KBM-7 (cell line): Measurements from ENCODE around the gene TRABD2B.

ENCODE experiments used
- DNase-seq: peaks from one replicate; pipeline ENCODE4 v3.0.0-alpha.2; 2015
- in situ Hi-C: fragments of 300-500 bp; cut with MboI; formaldehyde crosslinking; loops from 2 replicates; pipeline ENCODE4 v1.14.3; 2020; ENCODE audit warnings: low sequenced_read_pairs, low pct_unique_long_range_greater_than_20kb, mixed read lengths

TRABD2B gene

DNA sequence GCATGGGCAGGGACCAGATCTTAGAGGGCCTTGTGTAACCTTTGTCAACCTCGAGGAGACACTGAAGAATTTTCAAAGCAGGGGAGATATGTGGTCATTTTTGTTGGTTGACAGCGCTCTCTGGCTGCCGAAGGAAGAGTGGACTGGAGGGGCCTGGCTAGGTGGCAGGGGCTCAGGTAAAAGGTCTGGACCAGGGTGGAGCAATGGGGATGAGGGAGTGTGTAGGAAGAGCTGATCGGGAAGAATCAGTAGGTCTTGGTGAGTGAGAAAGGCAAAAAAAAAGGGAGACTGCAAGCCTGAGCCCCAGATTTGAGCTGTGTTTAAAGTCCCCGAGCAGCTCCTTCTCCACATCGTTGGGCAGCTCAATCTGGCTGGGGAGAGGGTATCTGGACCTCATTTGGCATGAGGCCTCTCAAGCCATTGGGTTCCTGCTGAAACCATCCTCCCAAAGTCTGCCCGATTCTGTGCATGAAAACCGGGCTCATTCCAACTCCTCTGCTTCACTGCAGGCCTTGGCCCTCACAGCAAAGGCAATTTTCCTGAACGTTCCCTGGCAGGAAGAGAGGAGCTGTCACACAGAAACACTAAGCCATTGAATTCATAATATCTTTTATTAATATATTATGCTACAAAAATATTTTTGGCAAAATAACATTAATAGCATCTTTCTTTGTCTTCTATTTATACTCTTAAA is 237.1 kb downstream of the TRABD2B start:
- DNase-seq: no peak
- in situ Hi-C loops: no loop called here

DNA sequence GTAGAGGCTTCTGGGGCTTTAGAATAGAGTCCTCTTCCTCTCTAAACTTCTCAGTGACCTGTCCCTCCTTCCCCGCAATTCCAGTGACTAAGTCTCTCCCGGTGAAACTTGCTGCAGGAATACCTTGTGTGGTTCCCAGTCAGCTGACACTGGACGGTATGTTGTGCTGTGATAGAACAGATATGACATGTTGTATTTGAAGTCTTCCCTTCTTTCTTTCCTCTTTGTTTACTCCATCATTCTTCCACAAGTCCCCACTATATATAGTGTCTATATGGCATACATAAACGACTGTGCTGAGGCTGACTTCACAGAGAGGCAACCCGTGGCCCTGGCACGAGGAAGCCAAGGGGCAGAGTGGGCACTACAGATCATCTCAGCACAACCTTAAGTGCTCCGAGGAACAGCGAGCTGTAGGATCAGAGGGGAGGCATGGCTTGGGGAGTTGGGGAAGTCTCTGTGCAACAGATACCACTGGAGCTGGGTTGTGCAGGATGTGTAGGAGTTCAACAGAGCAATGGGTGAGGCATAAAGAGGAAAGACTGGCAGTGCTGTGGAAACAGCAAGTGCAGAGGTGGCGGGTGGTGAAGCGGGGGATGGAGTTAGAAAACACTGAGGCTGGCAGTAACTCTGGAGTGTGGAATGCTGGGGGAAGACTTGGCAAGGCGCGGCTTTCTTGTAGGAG is 237.8 kb downstream of the TRABD2B start:
- no peak for DNase-seq
- in situ Hi-C loops: no loop called here

DNA sequence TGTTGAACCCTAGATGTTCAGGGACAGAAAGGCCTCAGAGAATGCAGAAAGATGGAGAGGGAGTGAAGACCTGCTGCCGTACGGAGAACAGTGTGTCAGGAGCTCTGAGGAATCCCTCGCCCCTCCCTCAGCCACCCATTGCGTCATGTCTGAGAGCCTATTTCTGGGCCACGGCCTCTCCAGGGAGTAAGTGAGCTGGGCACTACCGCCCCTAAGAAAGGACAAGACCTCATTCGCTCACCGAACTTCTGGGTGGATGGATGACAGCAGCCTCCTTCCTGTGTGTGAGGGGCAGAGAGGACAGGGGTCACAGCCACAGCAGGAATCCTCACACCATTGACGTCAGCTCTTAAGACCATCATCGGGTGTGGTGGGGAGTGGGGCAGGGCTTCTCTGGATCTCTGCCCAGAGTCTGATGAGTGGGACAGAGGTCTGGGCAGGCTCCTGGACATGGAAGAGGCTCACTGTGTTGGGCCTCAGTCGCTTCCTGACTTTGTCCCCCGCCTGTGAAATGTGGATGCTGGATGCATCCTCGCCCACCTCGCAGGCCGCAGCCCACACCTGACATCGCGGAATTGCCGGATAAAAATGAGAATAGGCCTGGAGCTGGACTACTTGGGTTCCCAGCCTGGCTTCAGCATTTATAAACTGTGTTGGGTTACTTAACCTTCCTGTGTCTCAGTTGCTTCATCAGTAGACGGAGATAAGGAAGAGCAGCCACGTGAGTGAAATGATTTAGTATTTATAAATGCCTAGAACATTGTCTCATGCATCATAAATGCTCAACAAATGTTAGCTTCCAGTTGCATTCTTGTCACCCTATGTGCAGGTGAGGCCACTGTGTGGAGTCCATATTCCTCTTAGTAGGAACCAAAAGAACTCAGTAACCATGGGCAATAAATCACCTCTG is 238.6 kb downstream of the TRABD2B start:
- DNase-seq: no peak
- in situ Hi-C loops: no loop called here

DNA sequence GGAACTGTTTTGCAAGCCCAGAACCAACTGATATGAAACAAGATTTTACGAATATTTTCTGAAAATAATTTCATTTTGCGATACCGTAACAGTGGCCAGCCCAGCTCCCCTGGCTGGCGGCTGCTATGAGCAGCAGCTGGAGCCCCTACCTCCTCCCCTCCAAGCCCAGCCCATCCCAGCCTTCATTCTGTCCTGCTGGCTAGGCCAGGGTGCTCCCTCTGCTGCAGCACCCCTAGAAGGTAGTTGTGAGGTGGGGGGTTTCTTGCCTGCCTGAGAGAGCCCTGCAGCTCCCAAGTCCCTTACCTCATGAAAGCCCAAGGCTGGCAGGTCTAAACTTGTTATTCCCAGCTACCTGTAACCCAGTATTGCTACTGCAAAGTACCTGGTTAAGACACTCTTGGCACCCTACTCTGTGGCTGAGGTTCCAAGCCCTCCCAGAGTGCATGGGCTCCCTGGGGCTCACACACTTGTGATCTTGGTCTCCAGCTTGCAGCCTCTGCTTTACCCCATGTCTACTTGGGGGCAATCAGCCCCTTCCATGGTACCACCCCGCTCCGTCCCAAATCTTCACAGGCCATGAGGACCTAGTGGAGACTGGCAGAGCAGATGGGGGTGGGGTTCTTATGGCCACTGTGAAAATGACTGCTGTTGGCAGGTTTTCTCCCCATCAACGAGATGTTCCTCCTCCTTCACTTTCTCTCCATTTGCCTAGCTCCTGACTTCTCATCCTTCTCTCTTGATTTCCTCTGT is 239.8 kb downstream of the TRABD2B start:
- DNase-seq: no peak
- in situ Hi-C loops: no loop called here

DNA sequence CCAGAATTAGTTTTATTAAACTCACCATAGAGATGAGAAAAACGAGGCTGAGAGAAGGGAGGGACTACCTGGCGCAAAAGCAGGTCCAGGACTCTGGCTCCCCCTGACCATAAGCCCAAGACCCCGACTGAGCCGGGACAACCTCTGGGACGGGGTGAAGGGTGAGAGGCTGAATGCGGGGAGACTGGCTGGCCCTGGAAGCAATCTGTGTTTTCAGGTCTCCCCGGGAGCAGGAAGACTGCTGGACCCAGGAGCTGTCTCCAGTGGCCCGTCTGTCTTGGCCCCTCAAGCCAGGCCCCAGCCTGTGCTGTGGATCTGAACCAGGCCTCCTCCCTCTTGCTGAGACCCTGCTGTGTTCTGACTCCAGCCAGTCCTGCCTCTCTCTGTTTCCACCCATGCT is 240.8 kb downstream of the TRABD2B start:
- DNase-seq: no peak
- in situ Hi-C loops: no loop called here

DNA sequence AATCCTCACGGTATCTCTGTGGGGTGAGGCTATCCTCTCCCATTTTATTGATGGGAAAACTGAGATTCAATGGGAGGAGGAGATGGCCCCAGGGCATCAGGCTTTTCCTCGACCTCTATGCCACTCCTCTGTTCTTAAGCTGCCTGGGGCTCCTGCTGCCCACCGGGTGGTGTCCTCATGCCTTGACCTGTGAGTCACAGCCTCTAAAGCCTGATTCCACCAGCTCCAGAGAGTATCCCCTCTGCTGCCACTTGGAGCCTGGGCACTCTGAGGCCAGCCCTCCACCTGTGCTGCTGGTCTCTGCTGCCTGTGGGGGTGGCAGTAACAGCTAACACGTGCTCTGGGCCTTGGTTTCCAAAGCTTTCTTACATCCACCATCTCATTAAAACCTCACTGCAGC is 241.2 kb downstream of the TRABD2B start:
- in situ Hi-C loops: no loop called here
- DNase-seq: no peak

DNA sequence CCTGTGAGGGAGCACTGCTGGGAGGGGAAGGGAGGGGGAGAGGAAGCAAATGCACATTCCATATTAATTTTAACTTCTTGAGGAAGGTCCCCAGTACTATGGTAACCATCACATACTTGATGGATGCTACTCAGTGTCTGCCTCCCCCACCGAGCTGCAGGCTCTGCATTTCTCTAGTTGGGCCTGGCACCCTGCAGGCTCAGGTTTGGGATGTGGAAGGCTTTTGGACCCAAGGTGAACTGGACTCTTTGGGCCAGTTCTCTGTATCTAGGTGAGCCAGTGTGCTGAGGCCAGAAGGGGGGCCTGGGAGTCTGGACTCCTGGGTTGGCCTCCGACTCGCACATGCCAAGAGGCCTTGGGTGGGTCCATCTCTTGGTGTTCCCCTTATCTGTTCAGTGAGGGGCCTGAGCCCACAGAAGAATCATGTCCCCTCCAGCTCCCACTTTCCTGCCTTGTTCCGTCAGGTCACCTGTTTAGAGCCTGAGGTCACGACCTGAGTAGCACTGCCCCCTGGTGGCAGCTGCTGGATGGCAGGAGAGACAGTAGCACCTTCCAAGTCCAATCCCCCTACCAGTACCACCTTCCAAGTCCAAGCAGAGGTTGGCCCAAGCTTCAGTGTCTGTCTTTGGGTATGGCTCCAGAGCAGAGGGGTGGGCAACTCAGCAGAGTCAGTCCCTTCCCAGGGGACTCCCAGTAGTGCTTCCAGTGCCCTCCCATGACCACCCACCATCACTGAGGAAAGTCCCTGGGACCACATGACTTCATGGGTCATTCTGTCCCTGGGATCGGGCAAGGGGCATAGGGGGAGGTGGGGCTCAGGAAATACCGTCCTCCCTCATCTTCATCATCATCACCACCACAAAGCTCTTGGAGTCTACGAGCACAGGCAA is 241.8 kb downstream of the TRABD2B start:
- in situ Hi-C loops: no loop called here
- DNase-seq: peak; percentile 48

DNA sequence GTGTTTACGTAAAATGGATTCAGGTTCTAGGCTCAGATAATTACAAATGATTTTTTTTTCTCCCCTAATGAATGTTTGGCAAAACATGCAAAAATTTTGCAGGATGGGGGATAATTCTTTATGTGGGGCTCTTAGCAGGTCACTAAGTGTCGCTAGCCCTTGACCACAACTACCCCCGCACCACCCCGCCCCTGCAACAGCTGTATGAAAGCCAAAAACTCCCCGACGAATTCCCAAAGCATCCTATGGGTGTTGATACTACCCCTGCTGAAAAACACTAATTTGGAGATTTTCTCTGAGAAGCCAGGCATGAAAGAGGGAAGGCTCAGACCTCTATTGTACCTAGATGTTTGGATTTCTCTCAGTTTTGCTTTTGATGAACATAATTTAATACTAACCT is 243.0 kb downstream of the TRABD2B start:
- in situ Hi-C loops: no loop called here
- no peak for DNase-seq

DNA sequence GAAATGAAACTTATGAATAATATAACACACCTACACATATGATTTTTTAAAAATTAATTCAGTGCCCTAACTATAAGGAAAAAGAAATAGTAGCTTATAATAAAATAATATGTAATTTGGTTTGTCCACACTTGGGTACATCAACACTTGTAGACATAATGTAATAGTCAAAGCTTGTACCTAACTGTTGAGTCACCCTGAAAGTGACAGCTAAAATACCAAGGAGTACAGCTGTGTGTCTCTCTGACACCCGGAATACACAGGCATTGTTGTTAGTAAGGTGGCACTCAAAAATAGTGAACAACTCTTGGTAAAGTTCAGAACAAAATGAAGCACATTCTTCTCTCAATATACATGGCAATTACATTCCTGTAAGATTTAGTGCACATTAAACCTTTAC is 243.4 kb downstream of the TRABD2B start:
- DNase-seq: no peak
- in situ Hi-C loops: no loop called here

DNA sequence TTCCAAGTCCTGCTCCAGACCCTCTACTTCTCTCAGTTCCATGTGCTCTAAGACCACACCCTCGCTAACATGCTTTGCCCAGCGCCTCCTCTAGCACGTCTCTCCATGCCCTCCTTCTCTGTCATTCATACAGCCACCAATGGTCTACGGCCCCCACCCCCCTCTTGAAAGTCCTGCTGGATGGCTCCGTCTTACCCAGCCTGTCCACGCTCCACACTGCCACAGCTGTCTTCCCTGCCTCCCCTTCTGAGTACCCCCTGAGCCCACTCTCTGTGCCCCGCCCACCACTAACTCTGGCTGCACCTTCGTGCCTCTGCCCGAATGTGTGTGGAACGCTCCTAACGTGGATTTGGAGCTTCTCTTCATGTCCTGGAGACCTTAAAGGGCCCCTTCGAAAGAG is 244.6 kb downstream of the TRABD2B start:
- in situ Hi-C loops: no loop called here
- DNase-seq: no peak

DNA sequence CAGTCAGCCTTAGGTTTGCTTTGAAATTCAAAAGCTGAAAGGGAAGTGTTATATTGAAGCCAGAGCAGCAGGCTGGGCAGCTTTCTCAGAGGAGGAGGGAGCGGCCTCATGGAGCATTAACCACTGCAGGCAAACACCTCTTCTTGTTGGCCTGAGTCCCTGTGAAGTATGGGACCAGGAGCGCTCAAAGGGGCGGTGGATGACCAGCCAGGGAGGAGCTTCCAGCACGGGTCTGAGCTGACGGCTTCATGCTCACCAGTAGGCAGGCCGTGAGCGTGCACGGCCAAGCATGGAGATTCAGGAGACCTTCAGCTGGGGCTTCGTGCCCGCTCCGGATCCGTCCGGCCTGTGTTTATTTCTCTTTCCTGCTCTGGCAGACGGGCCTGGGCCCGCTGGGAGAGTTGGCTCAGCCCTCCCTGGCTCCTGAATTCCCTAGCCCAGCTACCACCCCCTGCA is 245.2 kb downstream of the TRABD2B start:
- DNase-seq: no peak
- in situ Hi-C loops: no loop called here

DNA sequence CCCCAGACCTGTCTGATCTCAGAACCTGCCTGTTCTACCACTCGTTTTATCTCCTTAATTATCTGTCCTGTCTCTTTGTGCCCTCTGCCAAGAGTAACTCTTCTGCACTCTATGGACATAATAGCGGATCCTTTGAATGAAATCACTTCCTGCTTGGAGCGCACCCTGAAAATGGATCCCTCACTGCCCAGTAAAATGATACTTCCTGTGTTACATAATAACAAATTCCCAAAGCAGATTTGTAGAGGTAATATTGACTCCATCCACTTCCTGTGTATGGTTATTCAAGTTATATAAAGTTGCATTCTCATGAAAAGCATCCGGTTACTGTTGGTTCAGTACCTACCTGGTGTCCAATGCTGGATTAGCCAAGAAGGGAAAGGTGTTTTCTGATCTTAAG is 246.0 kb downstream of the TRABD2B start:
- no peak for DNase-seq

DNA sequence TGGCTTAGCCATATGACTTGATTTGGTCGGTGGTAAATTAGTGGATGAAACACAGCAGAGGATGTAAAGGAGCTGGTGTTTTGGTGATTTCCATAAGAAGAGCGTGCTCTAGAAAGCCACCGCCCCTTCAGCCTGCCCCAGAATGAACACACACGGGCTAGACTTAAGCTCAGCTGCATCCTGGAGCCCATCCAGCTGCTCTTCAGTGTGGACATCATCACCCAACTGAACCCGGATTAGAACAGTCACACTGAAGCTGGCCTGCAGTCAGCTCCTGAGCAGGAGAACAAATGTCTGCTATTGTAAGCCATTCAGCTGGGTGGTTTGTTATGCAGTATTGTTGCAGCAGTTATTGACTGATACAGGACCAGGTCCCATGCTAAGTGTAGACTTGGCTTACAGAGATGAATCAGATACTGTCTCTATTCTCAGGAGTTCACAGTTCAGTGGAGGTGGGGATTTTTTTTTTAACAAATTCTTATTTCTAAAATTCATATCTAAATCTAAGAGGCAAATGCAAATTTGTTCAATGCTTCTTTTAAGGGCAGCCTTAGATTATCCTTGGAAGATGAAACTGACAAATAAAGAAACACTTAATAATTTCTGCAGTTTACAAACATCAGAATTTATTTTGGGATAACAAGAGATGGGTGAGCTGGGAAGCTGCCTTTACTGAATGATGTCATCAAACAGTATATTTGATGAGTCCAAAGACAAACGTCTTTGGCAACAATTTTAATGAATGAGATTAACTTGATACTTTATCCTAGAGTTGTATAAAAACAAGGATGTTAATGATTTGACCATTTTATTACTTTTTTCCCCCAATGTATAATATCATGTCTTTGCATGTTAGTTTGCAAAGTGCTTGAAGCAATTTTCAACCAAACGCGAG is 251.2 kb downstream of the TRABD2B start:
- DNase-seq: no peak
- in situ Hi-C loops: no loop called here

More for the DNA sequence above, 246.0 kb downstream of the TRABD2B start:
- in situ Hi-C loops: no loop called here

DNA sequence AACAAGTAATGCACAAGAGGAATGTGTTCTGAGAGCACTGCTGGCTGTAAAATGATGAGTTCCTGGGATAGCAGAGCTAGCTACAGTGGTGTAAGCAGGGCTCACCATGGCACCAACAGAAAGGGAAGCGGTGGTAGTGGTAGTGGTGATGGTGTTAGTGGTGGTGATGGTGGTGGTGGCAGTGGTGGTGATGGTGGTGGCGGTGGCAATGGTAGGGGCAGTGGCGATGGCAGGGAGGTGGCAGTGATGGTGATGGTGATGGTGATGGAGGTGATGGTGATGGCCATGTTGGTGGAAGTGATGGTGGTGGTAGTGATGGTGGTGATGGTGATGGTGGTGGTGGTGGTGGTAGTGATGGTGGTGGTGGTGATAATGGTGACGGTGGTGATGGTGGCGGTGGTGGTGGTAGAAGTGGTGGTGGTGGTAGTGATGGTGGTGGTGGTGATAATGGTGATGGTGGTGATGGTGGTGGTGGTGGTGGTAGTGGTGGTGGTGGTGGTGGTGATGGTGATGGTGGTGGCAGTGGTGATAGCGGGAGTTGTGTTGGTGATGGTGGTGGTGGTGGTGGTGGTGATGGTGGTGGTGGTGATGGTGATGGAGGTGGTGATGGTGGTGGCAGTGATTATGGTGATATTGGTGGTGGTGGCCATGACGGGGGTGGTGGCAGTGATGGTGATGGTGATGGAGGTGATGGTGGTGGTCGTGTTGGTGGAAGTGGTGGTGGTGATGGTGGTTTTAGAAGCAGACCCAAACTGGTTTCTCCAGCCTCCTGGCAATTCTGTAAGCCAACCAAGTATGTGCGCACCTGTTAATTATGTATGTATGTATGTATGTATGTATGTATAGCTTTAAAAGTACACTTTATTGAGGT is 254.1 kb downstream of the TRABD2B start:
- in situ Hi-C loops: no loop called here
- no peak for DNase-seq

DNA sequence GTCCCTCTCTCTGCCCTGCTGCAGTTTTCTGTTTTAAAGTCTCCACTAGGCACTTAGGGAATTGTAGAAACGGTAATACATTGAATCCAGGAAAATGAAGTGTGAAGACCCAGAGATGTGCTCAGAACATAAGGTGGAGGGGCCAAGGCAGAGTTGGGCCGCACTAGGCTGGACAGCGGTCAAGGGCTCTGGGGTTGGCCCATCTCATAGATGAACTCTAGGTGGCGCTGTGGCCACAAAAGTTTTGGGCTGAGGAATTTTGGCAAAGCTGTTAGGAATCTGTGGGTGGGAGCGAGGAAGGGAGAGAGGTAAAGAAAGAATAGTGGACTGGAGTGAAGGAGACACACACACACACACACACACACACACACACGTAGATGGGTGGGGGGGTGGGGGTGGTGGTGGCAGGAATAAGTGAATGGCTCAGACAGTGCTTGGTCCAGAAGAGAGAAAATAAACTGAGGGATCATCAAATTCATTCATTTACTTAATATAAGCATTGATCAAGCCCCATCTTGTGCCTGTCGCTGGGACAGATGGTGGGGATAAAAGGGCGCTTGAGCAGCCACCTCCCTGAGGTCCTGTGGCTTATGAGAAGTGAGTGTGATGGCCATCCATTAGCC is 258.5 kb downstream of the TRABD2B start:
- DNase-seq: no peak
- in situ Hi-C loops: no loop called here

DNA sequence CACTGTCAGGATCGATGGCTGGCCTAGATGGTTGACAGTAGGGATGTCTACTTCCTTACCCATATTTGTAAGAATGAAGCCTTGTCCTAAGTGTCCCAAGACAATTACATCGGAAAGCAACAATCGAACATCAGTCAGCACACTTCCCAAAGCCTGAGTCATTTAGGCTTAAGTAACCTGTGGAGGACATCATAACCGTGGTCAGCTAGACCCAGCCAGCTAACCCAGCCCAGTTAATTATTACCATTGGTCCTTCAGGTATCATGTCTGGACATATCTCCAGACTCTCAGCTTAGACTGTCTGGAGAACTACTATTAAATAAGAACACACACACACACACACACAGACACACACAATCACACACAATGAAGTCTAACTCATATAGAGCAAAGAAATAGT is 264.7 kb downstream of the TRABD2B start:
- in situ Hi-C loops: no loop called here
- no peak for DNase-seq
